Pancreas (tissue), 10 donors: Measurements from ENCODE around the gene ARFGAP3. TPM values are rescaled to one million over a fixed set of nuclear protein-coding genes. Genes with fewer than 3 reads are reported as not detected.

Experiments used
- ATAC-seq, 4 donors: fragments of 200-7000 bp; cut with Tn5 transposase; one replicate each; pipeline versions ENCODE4 v1.8.0 to v1.9.1; 2020; ENCODE audit warnings: mild to moderate bottlenecking in 4 of 4, moderate library complexity in 4 of 4
- DNase-seq, 6 donors: peaks; one replicate each; pipeline ENCODE4 v3.0.0-alpha.2; 2020
- FAIRE-seq: peaks from 2 replicates; lab custom pipeline; 2012; peaks lifted over from hg19 to GRCh38; lab: Jason Lieb, UNC
- H3K27ac ChIP-seq, 4 donors: fragments of 200-600 bp; sonication (generic); 1 replicate in 3 of 4; 2 replicates in 1 of 4; pipeline versions ENCODE4 v1.5.0 to v1.8.0; 2020
- H3K27me3 ChIP-seq, 4 donors: fragments of 200-600 bp; one replicate each; pipeline ENCODE4 v1.8.0; 2021
- H3K36me3 ChIP-seq, 3 donors: fragments of 200-600 bp; sonication (generic) in 1 of 3; one replicate each; pipeline versions ENCODE4 v1.5.0 to v1.8.0; 2020 to 2021
- H3K4me1 ChIP-seq, 3 donors: fragments of 200-600 bp; one replicate each; pipeline ENCODE4 v1.8.0; 2021
- H3K4me3 ChIP-seq, 4 donors: fragments of 200-600 bp; sonication (generic) in 2 of 4; one replicate each; pipeline versions ENCODE4 v1.5.0 to v1.8.0; 2020 to 2021
- H3K9me3 ChIP-seq, 4 donors: fragments of 200-600 bp; one replicate each; pipeline ENCODE4 v1.8.0; 2021
- WGBS, 2 donors: extraction: QIAGEN DNeasy Blood & Tissue Kit; methylation state at CpG; one replicate each; pipeline ENCODE4 v1.1.7; 2013; 5-methylcytosine and 5-hydroxymethylcytosine counted together
- intact Hi-C, 3 donors: fragments of 100-400 bp; cut with DNase I; formaldehyde crosslinking; loops; one replicate each; pipeline versions ENCODE4 v1.11.1 to v1.14.2; 2022
- polyA plus RNA-seq, 2 donors: library from polyadenylated mRNA; stranded (reverse); fragments of 200-250 nt; gene quantifications; one replicate each; pipeline ENCODE4 v1.2.3, GENCODE V29; 2013
- total RNA-seq, 6 donors: library from RNA; stranded (reverse); fragmentation: NEBNext Ultra II Directional in 4 of 6; extraction: Animal tissue kit (Norgen Biotek cat#: 25700) in 4 of 6; gene quantifications; one replicate each; pipeline versions ENCODE4 v1.2.1 to v1.2.4, GENCODE V29; 2021 to 2023
- TF ChIP-seq, protein P1 (sequence below), 4 donors: fragments of 200-600 bp; sonication (generic) in 3 of 4; IDR thresholded peaks; one replicate each; pipeline versions ENCODE4 v1.5.0 to v1.8.0; 2021; ENCODE audit warnings: antibody characterized with exemption in 4 of 4
- donor health status: healthy with polysubstance abuse.
- donor health status: DM: no; HTN: no; CAD: no; lungs with moderate emphysema.
- donor health status: DM: no; HTN: no; CAD: no.
- donor health status: control.
- donor health status: control.
- donor health status: Bipolar disorder and iron deficiency.
- donor health status: DM: yes; HTN: yes; CAD: no.
- donor health status: DM: no; HTN: no; CAD: no.
- donor health status: DM: no; HTN: no; CAD: no.
- donor health status: DM: yes; HTN: yes; CAD: no.

Gene ARFGAP3
- total and polyA plus RNA-seq, 8 donors: 39.1 to 75.3 (median 61.1) TPM

DNA sequence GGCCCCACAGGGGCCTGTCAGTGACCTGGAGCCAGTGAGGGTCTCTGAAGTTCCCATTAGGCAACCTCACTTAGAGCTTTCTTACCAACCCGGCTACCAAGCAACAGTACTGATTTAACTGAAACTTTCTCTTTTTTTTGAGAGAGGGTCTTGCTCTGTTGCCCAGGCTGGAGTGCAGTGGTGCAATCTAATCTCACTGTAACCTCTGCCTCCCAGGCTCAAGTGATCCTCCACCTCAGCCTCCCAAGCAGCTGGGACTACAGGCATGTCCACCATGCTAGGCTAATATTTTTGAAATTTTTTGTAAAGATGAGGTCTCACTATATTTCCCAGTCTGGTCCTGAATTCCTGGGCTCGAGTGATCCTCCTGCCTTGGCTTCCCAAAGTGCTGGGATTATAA is 42.5 kb downstream of the ARFGAP3 start:
- no peak for FAIRE-seq
- no peak for ATAC-seq
- Histone ChIP-seq H3K36me3 (peaks cover 0 to 37% (median 14%) of the 10 kb centered on the region in 3 donors), H3K9me3 (no peaks in the 10 kb centered on the region), H3K4me3 (no peak overlapping the region), H3K27ac (peak overlapping the region in 1 of 4 donors; percentile 2), H3K27me3 (no peaks in the 10 kb centered on the region), H3K4me1 (peaks cover 6 to 24% (median 17%) of the 10 kb centered on the region in 3 donors)
- 84 to 86% methylated on average over 2 of the region's 2 CpGs for WGBS, 2 donors
- no peak for DNase-seq
- intact Hi-C loops: no loop called here
- TF ChIP-seq, protein P1, sequence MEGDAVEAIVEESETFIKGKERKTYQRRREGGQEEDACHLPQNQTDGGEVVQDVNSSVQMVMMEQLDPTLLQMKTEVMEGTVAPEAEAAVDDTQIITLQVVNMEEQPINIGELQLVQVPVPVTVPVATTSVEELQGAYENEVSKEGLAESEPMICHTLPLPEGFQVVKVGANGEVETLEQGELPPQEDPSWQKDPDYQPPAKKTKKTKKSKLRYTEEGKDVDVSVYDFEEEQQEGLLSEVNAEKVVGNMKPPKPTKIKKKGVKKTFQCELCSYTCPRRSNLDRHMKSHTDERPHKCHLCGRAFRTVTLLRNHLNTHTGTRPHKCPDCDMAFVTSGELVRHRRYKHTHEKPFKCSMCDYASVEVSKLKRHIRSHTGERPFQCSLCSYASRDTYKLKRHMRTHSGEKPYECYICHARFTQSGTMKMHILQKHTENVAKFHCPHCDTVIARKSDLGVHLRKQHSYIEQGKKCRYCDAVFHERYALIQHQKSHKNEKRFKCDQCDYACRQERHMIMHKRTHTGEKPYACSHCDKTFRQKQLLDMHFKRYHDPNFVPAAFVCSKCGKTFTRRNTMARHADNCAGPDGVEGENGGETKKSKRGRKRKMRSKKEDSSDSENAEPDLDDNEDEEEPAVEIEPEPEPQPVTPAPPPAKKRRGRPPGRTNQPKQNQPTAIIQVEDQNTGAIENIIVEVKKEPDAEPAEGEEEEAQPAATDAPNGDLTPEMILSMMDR (IDR thresholded peaks at IDR 0.05): no peak

DNA sequence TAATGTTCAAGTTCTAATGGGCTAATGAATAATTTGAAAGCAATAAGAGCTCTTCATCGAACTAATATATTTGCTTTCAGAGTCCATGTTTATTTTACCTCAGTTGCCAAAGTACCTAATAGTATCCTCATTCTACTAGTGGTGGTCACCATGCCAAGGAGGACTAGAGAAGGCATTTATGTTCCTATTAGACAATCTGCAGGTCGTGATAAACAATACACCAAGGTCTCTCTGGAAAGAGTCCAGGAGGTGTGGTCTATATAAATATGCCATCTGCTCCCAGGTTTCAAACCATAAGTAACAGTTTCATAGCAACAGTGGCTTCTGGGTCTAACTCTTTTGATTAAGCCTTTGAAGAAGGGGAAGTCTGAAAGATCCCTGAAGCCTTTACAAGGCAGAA is 42.9 kb downstream of the ARFGAP3 start:
- intact Hi-C loops: no loop called here

DNA sequence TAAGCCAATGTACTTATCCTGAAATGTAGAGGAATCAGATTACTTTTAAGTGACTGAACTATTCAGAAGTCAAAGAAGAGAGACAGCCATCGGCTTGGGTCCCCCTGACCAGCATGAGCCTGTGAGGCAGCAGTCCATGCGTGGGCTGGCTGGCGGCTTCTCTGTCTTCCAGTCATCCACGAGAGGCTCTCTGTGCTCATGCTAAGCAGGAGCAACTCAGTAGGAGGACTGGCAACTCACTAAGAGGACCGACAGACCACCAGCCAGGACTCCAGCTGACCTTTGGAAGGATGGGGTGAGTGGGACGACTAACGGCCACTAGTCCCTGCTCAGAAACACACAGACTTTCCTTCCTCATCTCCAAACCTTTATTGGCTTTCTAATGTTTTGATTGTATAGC is 43.6 kb downstream of the ARFGAP3 start:
- intact Hi-C loops: no loop called here
- TF ChIP-seq, protein P1 (IDR thresholded peaks at IDR 0.05): no peak

More for the DNA sequence above, 42.9 kb downstream of the ARFGAP3 start:
- ATAC-seq: peak in 3 of 4 donors; percentile 51 to 61 (median 57)
- FAIRE-seq: no peak
- H3K4me3 ChIP-seq: no peak overlapping the region
- DNase-seq: no peak
- H3K4me1 ChIP-seq: peaks cover 6 to 24% (median 17%) of the 10 kb centered on the region in 3 donors
- TF ChIP-seq, protein P1 (IDR thresholded peaks at IDR 0.05): no peak
- WGBS, 2 donors: 4 to 13% methylated on average over 2 of the region's 2 CpGs
- peaks cover 0 to 37% (median 14%) of the 10 kb centered on the region in 3 donors for H3K36me3 ChIP-seq
- peak overlapping the region in 1 of 4 donors; percentile 2 for H3K27ac ChIP-seq
- no peaks in the 10 kb centered on the region for H3K9me3 ChIP-seq
- H3K27me3 ChIP-seq: no peaks in the 10 kb centered on the region

DNA sequence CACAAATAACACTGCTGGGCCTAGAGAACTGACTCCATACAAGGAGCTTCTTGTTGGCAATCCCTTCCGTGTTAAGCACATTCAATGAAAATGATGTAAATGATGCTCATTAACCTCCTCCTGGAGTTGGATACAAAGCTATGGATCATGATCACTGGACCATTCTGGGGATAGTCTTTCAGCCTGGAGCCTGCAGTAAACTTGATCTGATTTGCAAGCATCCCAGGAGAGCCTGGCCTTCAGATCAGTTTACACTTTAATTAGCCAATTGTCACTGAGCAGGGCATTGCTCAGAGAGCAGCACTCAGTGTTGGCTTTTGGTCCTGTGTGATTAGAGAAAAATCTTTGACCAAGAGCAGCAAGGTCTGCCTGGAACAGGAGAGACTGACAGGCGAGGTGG is 45.6 kb downstream of the ARFGAP3 start:
- peaks cover 0 to 60% (median 25%) of the 10 kb centered on the region in 3 donors for H3K36me3 ChIP-seq
- no peaks in the 10 kb centered on the region for H3K9me3 ChIP-seq
- peaks cover 10 to 16% (median 12%) of the 10 kb centered on the region in 3 donors for H3K4me1 ChIP-seq
- H3K4me3 ChIP-seq: no peak overlapping the region
- FAIRE-seq (no peak), DNase-seq (no peak), ATAC-seq (no peak)
- TF ChIP-seq, protein P1 (IDR thresholded peaks at IDR 0.05): no peak
- intact Hi-C loops: no loop called here
- WGBS, 2 donors: 62 to 79% methylated on average over 2 of the region's 2 CpGs
- no peak overlapping the region for H3K27ac ChIP-seq
- H3K27me3 ChIP-seq: no peaks in the 10 kb centered on the region

More for the DNA sequence above, 43.6 kb downstream of the ARFGAP3 start:
- Histone ChIP-seq H3K4me1 (peaks cover 6 to 21% (median 17%) of the 10 kb centered on the region in 3 donors), H3K9me3 (no peaks in the 10 kb centered on the region), H3K27me3 (no peaks in the 10 kb centered on the region), H3K4me3 (no peak overlapping the region), H3K36me3 (peaks cover 0 to 44% (median 17%) of the 10 kb centered on the region in 3 donors), H3K27ac (no peak overlapping the region)
- 87 to 90% methylated on average over 7 of the region's 7 CpGs for WGBS, 2 donors
- ATAC-seq: peak in 1 of 4 donors; percentile 10
- no peak for FAIRE-seq
- peak in 1 of 6 donors; percentile 8 for DNase-seq

DNA sequence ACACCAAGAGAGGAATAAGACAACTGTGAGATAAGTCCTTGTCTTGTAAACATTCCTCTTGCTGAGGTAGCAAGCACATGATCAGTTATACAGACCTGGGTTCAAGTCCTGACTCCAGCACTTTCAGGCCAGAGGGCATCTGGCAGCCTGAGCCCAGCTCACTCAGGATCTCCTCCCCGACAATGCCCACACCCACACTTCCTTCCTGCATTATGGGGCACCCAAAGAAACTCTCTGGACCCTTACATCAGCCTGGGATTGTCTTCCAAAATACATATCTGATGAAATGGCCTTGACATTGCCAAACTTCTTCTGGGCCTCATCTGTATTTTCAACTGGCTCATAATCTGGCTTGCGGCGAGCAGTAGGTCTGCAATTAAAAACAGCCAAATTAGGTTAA is 48.6 kb downstream of the ARFGAP3 start:
- 94 to 95% methylated on average over 3 of the region's 3 CpGs for WGBS, 2 donors
- DNase-seq: no peak
- Histone ChIP-seq H3K4me1 (peaks cover 15 to 17% (median 17%) of the 10 kb centered on the region in 3 donors), H3K9me3 (no peaks in the 10 kb centered on the region), H3K27me3 (no peaks in the 10 kb centered on the region), H3K4me3 (no peak overlapping the region), H3K27ac (no peak overlapping the region), H3K36me3 (peaks cover 0 to 59% (median 18%) of the 10 kb centered on the region in 3 donors)
- FAIRE-seq: no peak
- TF ChIP-seq, protein P1 (IDR thresholded peaks at IDR 0.05): no peak
- intact Hi-C loops: no loop called here
- no peak for ATAC-seq
